Uterus (tissue), 2 donors: ENCODE results near the gene PLLP.

Experiments
- CTCF ChIP-seq, 4 experiments: fragments of 200-600 bp in 2 of 4; fragments of 450-650 bp in 2 of 4; sonication (generic) in 2 of 4; IDR thresholded peaks; one replicate each; pipeline ENCODE4 v1.5.1; 2016 to 2019; ENCODE audit warnings: antibody characterized with exemption in 4 of 4, mild to moderate bottlenecking in 2 of 4, moderate library complexity in 1 of 4
- POLR2A ChIP-seq, 2 donors: fragments of 450-650 bp; IDR thresholded peaks; one replicate each; pipeline ENCODE4 v1.6.1; 2016; ENCODE audit warnings: antibody characterized with exemption in 2 of 2, mild to moderate bottlenecking in 1 of 2, moderate library complexity in 1 of 2

GRCh38 chr16:57271867-57272495, 12.5 kb downstream of the PLLP start:
- no peak for TF ChIP-seq CTCF (IDR thresholded peaks at IDR 0.05)
- no peak for TF ChIP-seq POLR2A (IDR thresholded peaks at IDR 0.05)
